H1 (cell line): ENCODE results near the gene RXRA.

Experiments
- CTCF ChIP-seq, 3 experiments: IDR thresholded peaks; 1 replicate in 2 of 3; 2 replicates in 1 of 3; pipeline versions ENCODE4 v1.5.1 to v1.6.1; 2011; ENCODE audit warnings: low read length in 3 of 3, mild to moderate bottlenecking in 3 of 3, inconsistent platforms in 2 of 3, low read depth in 1 of 3, moderate library complexity in 1 of 3; ENCODE audit not compliant: insufficient read depth in 1 of 3; ENCODE audit errors: control extremely low read depth in 1 of 3
- PHF8 ChIP-seq: fragments of 200-600 bp; sonication (generic); conservative IDR thresholded peaks from 2 replicates; pipeline ENCODE4 v1.7.1; 2012; ENCODE audit warnings: low read depth, mild to moderate bottlenecking, inconsistent platforms, low read length, moderate library complexity
- POLR2A ChIP-seq, 2 experiments: IDR thresholded peaks; 1 replicate in 1 of 2; 2 replicates in 1 of 2; pipeline ENCODE4 v1.6.1; 2011; ENCODE audit warnings: low read depth in 2 of 2, low read length in 2 of 2, mild to moderate bottlenecking in 2 of 2; ENCODE audit errors: control extremely low read depth in 1 of 2
- POLR2AphosphoS5 ChIP-seq: IDR thresholded peaks from 2 replicates; pipeline ENCODE4 v1.6.1; 2011; ENCODE audit warnings: low read depth, low read length
- TBP ChIP-seq: IDR thresholded peaks from 2 replicates; pipeline ENCODE4 v1.6.1; 2011; ENCODE audit warnings: low read depth, low read length, improper control_type of control experiment

DNA sequence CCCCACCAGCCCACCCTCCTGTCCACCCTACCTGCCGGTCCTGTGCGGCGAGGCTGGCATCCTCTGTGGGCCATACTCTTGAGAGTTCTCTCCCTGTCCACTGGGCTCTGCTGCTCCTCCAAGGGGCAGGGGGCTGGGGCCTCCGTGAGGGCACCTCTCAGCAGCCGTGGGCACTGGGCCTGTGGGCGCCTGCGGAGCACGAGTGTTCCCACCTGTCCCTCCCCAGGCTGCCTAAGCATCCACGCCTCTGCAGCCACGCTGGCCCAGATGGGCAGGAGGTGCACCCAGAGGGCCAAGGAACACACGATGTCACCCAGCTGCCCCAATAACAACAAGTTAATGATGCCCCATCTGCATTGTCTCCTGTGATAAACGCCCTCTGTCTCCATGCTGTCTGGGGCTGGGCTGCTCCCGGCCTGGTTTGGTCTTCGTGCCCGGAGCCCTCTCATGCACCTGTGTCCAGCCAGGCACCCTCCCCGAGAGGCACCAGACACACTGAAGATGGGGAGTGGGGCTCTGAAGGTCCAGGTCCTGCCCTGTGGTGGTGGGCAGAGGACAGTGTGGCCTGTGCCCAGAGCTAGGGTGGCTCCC is 114.5 kb downstream of the RXRA start:
- TF ChIP-seq PHF8 = no peak
- no peak for TF ChIP-seq TBP
- no peak for TF ChIP-seq POLR2AphosphoS5
- TF ChIP-seq POLR2A (IDR thresholded peaks at IDR 0.05; ENCODE audit: control extremely low read depth in 1 of 2, low read depth in 2 of 2, low read length in 2 of 2) = no peak
- no peak for TF ChIP-seq CTCF (IDR thresholded peaks at IDR 0.05; ENCODE audit: control extremely low read depth in 1 of 3, insufficient read depth in 1 of 3, low read depth in 1 of 3, low read length in 3 of 3)
